ENCODE data around the gene AUTS2.

AUTS2 gene

GRCh38 chr7:69692611-69693010 is 94.3 kb downstream of the AUTS2 start:
- no peak for DNase-seq

DNA sequence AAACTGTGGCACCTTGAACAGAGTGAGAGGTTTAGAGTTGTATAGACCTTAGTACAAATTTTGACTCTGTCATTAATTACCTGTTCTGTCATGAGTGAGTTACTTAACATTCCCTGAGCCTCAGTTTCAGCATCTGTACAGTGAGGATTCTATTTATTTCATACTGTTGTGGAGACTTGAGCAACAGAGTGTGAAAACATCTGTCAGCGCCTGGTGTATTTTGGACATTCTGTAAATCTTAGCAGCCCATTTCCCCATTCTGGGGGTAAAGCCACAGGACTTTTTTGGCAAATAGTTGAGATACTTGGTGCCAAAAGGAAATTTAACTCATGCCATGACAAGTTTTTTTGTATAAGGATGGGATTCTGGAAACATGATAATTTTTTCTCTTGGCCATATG is 94.8 kb downstream of the AUTS2 start:
- no peak for DNase-seq

DNA sequence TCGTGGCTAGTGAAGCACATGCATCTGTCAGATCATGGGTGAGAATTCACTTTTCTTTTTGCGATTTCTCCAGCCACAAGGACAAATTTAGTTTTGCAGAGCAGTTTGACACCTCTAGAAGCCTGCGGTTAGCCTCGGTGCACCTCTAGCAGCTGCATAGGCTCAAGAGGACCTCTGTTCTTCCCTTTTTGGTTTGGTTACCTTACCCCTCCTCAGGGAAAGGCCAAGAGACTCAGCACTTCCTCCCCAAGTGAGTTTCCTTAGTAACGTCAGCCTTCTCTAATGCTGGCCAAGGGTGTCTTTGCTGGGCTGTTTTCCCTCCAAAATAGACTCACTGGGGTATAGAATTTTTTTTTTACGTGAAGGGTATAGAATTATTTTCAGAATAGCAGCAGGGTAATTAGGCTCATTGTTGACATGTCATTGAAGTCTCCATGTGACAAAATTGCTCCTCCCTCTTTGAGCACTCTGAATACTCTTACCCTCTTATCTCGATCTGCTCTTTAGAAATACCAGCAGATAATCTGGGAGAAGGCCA is 97.8 kb downstream of the AUTS2 start:
- no peak for DNase-seq

- DNase-seq, result no peak
Measured at GRCh38 chr7:69696686-69697685, 98.7 kb downstream of the AUTS2 start.

- no peak for DNase-seq
Measured at GRCh38 chr7:69698109-69698825, 100.0 kb downstream of the AUTS2 start.

- DNase-seq, result no peak
Measured at GRCh38 chr7:69699931-69700330, 101.7 kb downstream of the AUTS2 start.

DNA sequence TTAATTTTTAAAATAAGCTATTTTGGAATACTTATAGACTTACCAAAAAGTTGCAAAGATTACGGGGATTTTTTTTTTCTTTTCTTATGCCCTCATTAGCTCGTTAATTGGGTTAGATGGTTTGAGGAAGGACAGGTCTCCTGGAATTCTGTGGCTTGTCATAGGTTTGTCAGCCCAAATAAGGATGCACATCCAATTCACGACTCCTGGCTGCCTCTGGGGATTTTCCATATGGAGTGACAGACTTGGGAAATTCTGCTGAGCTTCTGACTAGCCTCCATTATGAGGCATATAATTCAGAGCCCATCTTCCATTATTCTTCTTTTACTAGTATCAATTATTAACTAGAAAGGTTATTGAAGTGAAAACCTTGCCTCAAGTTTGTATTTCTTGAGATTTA is 102.1 kb downstream of the AUTS2 start:
- DNase-seq, result no peak

DNA sequence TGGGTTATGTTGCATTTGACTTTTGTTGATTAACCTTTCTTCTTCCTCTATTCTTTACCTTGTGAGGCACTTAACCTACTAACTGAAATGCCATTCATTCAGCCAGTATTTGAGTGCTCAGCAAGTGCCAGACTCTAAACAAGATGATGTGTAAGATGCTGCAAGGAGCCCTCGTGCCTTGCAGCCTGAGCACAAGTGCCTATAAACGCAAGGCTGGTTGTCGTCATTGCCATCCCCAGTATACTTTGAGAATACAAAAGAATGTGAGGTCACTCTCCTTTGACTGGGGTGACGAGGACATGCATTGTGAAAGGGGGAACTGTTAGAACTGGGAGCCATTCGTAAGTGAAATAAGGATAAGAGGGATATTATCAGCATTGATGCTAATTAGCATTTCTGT is 103.0 kb downstream of the AUTS2 start:
- DNase-seq, result no peak

DNA sequence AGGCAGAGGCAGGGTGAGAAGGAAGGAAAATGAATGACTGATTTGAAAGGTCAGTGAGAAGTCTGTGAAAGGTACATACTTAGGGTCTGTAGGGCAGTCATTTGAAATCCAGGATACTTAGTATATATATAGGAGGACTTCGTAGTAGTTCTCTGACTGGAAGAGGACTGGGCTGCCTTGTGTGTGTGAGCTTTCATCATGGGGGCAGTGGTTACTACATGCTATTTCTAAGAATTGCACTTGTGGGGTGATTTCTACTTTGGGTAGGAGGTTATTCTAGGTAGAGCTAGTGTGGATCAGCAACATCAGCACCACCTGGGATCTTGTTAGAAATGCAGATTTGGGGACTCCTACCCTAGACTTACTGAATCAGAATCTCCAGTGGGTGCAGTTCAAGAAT is 104.1 kb downstream of the AUTS2 start:
- no peak for DNase-seq

- no peak for DNase-seq
Measured at GRCh38 chr7:69703099-69703498, 104.8 kb downstream of the AUTS2 start.

GRCh38 chr7:69706070-69706469 is 107.8 kb downstream of the AUTS2 start:
- no peak for DNase-seq

GRCh38 chr7:69708857-69709256 is 110.6 kb downstream of the AUTS2 start:
- no peak for DNase-seq

DNA sequence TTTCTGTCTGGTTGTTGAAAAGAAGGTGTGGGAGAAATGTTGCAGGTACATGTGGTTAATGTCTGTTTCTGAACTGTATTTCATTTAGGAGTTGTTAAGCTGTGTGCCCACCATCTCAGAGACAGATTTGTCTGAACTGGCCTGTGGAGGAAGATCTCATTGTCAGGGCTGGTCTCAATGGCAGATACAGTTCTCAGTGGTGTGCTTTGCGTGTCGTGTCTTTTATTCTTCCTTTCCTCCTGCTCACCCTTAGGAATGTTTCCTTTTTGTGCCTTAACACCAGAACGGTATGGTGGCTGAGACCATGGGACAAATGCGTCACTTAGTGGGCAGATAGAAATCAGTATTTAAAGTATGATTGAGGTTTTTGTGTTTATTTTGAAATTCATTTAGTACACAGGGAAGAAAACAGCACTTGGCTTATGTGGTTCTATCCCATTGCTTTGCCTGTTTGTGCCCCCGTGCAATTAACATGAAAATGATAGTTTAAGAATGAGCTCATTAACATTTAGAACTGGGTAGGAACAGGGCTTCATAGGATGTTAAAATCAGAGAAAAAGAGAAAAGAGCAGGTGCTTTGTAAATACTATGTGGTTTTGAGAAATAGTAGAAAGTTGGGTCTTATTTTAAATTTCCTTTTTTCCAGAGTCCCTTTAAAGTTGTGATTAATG is 112.6 kb downstream of the AUTS2 start:
- DNase-seq, result no peak

DNA sequence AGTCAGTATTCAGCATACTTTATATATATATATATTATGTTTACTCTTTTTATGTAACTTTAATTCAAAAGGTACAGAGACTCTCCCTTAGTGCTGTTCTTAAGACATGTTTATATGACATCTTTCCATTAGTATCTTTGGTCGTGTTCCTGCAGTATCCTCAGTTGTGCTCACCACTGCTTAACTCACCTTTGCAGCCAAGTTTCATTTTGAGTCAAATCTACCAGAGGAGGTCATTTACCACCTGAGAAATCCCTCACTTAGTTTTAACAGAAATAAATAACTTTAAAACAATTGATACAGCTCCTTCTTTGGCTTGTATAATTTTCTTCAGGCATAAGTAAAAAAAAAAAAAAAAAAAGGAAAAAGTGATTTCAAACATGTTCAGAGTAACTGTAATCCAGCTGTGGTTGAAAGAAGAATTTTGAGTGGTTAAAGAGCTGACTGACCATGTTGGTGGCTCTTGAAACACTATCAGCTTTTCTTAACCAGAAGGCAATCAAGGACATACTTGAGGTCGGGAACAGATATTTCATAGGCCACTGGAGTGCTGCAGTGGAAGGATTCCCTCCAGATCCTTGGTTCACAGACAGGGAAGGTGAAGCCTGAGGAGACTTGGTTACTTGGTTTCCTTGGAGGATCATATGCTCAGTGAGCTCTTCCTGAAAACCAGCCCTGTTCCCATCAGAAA is 116.8 kb downstream of the AUTS2 start:
- no peak for DNase-seq

DNA sequence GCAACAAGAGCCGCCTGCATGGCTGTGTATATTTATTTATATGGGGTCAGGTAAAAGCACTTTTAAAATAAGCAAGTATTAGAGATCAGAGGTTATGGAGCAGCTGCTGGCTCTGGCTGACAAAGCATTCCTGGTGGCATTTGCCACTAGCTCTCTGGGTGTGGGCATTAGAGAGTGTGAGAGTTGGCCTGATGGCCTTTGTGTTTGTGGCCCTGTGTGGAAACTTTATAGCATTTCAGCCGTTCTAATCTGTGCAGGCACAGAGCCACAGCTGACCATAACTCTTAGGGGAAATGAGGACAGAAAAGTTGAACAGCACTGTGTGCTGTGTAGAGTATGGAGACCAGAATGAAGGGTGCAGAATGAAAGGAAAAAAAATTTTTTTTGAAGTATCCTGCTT is 118.9 kb downstream of the AUTS2 start:
- no peak for DNase-seq

DNA sequence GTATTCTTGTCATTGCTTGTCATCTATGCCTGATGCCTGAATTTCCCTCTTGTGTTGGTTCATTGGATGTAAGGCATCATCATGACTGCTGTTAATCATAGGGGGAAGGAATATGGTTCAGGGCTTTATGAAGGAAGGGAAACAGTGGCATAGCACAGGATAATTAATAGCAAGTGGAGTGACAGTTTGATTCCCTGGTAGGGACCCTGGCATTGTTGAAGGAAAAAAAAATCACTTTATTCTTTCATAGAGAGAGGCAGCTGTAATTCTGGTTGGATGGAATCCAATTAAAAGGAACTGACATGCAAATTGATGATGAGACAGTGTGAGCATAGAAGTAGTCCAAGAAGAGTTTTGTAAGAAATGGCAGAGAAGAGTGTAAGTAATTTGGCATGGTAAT is 121.4 kb downstream of the AUTS2 start:
- no peak for DNase-seq

- DNase-seq, result no peak
Measured at GRCh38 chr7:69722843-69723242, 124.6 kb downstream of the AUTS2 start.

DNA sequence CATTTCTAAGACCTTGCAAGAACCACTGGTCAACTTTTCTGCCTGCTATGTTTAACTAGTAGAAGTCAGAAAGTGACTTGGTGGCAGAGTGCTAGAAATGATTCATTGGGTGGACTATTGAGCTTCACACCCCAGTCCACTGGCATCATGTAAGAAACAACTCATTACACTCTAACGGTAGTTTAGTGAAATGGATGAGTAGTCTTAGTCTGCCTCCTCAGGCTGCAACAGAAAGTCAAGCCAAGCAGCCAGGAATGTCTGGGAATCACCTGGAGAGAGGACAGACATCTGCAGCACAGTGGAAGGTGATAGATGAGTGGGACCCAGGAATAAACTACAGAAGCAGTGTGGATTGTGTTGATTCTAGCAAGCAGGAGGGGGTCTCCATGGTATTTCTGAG is 125.4 kb downstream of the AUTS2 start:
- no peak for DNase-seq

- no peak for DNase-seq
Measured at GRCh38 chr7:69728304-69728703, 130.0 kb downstream of the AUTS2 start.

DNA sequence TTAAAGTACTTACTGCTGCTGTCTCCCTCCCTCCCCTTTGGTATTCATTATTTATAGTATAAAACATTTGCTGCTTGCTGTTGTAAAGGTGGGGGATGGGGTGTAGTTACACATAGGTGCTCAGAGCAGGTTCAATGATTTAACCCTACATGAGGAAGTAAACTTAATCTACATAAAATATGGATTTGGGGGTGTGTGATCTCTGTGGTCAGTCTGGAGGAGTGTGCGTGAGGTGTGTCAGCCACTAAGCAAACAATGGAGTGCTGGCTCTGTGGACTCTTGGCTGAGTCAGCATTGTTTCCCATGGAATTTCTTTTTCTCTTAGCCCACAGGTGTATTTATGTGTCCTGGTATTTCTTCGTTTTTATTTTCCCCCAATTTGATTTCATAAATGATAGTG is 133.9 kb downstream of the AUTS2 start:
- DNase-seq, result no peak

DNA sequence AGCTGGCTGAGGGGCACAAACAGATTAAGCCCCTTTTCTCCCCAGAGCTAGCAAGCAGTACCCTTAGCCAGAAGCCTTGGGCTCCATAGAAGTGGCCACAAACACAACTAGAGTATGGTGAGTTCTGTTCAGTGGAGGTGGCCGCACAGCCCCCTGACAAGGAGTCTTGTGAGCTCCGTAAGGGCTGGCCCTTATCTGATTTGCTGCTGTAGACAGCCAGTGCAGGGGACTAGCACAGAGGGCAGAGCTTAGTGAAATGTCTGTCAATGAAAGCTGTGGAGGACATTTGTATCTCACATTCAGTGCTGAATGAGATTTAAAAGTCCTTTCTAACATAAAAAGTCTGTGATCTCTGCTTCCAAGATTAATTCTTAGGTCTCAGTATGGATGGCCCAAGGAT is 137.3 kb downstream of the AUTS2 start:
- no peak for DNase-seq

DNA sequence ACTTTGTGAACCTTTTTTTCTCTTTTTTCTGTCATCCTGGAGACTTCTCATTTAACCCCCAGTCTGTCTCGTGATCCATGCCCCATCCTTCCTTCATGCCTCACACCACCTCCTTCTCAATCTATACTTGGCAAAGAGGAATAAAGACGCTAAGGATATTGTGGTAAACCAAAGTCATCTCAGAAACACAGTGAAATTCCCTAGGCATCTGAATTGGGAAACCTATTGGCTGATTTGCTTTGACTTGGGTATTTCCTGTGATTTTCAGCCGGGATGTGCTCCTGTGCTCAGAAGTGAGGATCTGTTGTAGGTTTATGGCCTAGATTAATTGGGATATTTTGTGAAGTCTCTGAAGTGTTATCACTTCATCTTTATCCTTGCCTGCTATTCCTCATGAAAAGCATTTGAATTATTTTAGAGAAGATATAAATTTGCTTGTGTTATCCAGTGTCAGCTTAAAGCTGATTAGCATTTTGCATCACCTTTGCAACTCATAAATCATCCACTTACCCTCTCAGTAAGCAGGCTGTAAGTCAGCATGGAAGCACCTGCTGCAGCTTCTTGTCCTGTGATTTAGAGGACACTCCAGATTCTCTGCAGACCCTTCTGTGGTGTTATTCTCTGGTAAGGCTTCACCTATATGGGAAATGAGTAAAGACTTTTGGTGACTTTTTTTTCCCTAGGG is 138.0 kb downstream of the AUTS2 start:
- no peak for DNase-seq
